ENCODE data around the gene EMD.
A peak's percentile ranks its signal among the peaks of the same experiment; 100 is the strongest.
"Not testable (repeated sequence)": the region's sequence is repeated elsewhere in the genome, so short reads cannot be mapped to it uniquely, and the experiment has no call there.

Gene EMD

DNA sequence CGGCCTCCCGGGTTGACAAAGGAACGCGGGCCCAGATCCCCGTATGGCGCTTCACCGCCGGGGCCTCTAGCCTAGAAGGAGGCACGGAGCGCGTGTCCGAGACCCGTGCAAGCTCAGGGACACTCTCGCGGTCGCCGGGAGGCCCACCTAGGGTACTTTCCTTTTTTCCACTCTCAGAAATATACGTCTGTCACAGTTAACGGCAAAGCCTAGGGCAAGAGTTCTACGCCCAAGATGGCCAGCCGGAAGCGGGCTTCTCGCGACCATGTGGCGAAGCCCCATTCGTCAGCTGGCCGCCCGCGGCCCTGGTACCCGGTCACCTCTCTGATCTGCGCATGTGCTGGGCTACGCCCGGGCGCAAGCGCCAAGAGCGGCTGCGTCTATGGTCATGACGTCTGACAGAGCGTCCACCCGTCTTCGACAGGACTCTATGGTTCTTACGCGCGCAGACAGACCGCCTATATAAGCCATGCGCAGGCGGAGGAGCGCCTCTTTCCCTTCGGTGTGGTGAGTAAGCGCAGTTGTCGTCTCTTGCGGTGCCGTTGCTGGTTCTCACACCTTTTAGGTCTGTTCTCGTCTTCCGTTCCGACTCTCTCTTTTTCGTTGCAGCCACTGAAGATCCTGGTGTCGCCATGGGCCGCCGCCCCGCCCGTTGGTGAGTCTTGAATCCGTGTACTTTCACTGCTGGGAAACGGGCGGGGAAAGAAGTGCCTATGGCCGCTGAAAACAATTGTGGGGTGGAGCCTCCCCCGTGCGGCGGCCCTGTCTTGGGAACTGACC lies 19.0 kb downstream of the EMD start, which contains the start of gene RPL10:
RPL10 (plus strand) TSS at position 490 of the 780 bp plus-strand sequence; CDS start at position 633, 143 bp downstream.
- peak; percentile 82 for DNase-seq

DNA sequence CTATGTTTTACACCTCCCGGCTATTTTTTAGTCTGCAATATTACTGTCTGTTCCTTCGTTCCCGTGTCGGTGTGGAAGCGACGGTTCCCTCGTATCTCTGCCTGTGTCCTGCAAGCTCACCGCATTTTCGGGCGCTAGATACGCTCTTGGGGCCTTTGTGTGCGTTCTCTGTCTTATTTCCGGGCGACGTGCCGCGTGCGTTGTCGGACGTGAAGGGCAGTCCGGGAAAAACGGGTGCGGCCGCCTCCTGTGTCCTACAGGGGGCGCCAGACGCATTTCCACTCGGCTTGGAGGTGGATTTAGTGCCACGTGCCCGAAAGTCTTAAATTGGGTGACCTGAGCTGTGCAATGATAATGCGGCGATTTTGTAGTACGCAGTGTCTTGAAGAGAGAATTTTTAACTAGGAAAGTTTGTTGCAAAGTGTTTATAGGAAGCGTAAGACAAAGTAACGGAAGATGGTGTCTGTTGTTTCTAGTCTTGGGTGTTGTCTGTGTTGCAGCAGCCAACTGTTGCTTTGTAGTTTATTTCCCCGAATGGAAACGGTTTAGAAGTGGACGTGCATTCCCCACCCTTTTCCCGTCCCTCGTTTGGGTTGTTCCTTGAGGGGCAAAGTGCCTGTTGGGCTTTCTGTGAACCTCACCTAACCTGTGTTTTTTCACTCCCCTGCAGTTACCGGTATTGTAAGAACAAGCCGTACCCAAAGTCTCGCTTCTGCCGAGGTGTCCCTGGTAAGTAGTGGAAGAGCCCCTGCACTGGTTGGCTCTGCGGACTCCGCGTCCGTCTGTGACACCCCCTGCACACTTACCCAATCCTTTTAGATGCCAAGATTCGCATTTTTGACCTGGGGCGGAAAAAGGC lies 19.8 kb downstream of the EMD start:
- peak; percentile 70 for DNase-seq

GRCh38 chrX:154399527-154400368 lies 20.7 kb downstream of the EMD start:
- no peak for DNase-seq

DNA sequence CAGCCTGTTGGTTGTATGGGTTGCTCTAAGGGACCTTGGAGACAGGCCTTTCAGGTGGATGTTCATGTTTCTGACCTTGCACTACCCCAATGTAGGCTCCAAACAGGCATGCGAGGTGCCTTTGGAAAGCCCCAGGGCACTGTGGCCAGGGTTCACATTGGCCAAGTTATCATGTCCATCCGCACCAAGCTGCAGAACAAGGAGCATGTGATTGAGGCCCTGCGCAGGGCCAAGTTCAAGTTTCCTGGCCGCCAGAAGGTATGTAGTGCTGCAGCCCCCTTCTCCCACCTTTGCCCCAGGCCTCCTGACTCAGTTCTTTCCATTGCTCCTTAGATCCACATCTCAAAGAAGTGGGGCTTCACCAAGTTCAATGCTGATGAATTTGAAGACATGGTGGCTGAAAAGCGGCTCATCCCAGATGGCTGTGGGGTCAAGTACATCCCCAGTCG lies 21.3 kb downstream of the EMD start:
- DNase-seq = not testable (repeated sequence)

DNA sequence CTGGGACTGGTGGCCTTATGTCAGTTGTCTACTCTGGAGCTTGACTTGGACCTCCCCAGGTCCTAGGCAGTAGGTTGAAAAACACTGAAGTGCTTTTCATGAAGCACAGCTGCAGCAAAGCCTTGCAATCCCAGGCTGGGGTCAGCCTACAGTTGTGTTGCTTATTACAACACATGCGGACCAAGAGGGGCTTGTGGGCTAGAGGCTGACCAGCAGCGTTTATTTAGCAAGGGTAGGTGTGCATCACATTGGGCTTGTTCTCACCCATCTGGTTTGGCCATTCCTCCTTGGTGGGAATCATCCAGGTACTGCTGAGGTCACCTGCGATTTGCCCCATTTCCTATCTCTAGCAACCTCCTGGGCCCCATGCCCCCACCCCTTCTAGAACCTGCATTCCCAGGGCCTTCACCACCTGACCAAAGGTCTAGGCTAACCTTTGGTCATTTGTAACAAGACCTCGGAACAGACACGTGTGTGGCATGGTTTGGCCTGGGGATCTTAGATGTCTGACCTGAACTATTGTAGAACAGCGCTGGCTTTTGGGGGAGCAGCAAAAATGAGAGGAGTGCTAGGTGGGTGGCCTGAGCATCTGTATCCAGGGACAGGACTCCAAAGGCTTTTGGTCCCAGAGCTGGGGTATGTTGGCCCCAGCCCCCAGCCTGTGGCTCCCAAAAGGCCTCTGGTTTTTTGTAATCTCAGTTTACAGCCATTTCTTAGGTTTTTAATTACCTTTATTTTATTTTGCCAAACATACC lies 22.1 kb downstream of the EMD start:
- DNase-seq = no peak

GRCh38 chrX:154401918-154402621 lies 23.0 kb downstream of the EMD start:
- no peak for DNase-seq

DNA sequence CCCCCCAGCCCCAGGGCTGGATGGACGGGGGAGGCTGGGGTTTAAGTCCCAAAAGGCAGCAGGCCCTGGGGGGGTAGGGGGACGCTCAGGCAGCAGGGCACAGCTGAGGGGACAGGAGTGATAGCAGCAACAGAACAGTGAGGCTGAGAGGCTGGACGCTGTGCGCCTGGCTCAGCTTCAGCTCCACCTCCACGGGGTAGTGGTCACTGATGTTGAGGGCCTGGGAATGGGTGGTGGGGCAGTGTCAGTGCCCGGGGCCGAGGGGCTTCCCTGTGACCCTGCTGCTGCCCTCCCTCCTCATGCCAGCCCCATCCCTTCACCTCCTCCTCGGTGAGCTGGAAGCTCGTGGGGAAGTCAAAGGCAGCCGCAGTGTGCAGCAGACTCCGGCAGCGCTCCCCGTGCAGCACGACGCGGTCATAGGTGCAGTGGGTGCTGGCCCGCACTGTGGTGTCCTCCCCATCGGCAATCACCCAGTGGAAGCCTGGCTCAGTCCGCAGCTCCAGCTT lies 23.6 kb downstream of the EMD start:
- no peak for DNase-seq

- no peak for DNase-seq
Observed at GRCh38 chrX:154403192-154403591, 24.1 kb downstream of the EMD start.

GRCh38 chrX:154403858-154404257 lies 24.8 kb downstream of the EMD start:
- no peak for DNase-seq

- no peak for DNase-seq
Observed at GRCh38 chrX:154404625-154405192, 25.6 kb downstream of the EMD start.

DNA sequence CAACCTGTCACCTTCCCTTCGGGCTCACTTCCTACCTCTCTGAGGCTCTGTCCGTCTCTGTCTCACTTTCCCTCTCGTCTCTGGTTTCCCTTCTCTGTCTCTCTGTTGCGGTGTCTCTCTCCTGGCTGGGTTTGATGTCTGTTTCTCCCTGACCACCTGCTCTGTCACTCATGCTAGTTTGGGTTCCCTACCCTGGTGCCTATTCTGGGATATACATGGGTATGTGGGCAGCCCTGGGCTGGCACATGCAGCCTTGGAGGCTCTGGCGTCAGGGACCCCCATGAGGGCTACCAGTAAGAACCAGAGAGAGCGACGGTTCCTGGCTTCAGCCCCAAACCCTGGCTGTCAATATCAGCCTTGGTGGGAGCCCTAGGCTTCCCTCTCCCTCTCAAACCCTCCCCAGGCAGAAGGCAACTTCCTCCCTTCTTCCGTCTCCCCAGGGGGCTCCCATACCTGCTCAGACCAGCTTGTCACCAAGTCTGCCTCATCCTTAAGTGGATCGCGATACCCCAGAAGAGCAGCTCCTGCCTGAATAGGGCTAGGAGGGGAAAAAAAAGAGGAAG lies 29.6 kb downstream of the EMD start:
- no peak for DNase-seq

- no peak for DNase-seq
Observed at GRCh38 chrX:154409222-154409871, 30.3 kb downstream of the EMD start, which contains the start of gene DNASE1L1. Gene DNASE1L1 (minus strand): TSS chrX:154409254. CDS start chrX:154405568, 3,686 bp downstream.

- peak; percentile 32 for DNase-seq
Observed at GRCh38 chrX:154411981-154412340, 32.9 kb downstream of the EMD start.

GRCh38 chrX:154412468-154412867 lies 33.4 kb downstream of the EMD start:
- no peak for DNase-seq

- no peak for DNase-seq
Observed at GRCh38 chrX:154413142-154413541, 34.0 kb downstream of the EMD start.

DNA sequence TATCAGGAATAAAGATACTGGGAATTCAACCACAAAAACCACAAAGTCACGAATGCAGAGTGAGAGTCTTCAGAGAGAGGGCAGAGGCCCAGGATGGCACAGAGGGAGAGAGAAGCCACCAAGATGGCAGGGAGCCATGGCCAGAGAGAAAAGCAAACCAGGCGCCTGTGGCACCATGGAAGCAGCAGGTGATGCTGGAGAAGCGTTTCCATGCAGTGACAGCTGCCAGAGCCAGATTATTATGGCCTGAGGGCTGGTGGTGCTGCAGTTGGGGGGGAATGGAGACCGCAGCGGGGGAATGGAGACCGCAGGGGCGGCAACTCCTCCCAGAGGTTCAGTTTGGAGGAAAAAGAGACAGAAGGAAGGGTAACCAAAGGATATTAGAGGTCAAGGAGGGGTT lies 38.1 kb downstream of the EMD start:
- DNase-seq = no peak

GRCh38 chrX:154419189-154419588 lies 40.1 kb downstream of the EMD start:
- DNase-seq = no peak

DNA sequence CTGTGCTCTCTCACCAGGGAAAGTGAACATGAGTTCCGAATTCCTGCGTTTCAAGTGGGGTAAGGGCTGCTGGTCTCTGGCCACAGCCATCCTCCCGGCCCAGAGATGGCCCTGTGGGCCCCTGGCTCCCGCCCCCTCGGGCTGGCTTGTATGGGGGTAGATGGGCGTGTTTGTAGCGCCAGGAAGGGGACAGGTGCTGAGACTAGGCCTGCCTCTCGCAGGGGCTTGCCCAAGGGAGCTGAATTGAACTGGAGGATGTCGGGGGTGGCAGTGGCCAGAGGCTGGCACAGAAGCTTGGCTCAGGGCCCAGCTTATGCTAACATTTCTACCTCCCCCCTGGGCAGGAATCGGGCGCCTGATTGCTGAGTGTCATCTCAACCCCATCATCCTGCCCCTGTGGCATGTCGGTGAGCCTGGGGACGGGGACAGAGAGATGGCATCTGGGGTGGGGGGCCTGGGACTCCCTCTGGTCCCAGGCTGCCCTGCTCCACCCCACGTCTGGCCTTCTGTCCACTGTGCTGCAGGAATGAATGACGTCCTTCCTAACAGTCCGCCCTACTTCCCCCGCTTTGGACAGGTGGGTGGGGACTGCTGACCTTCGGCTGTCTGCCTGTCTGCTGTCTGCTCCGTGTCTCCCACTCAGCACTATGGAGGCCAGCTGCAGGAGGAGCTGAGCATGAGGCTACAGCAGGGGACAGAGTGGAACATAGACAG lies 40.8 kb downstream of the EMD start:
- DNase-seq = no peak

- DNase-seq = no peak
Observed at GRCh38 chrX:154420402-154420756, 41.3 kb downstream of the EMD start.

Measured in activated CD4-positive, alpha-beta T cell treated with anti-CD3 and anti-CD28 coated beads for 1 hour (primary cell).